Omental fat pad (tissue), 4 donors: Measurements from ENCODE around the gene PLA2G2F. TPM values are rescaled to one million over a fixed set of nuclear protein-coding genes. Genes with fewer than 3 reads are reported as not detected.

Source experiments
- ATAC-seq: fragments of 150-250 bp; one replicate; pipeline ENCODE4 v1.9.1; 2016; ENCODE audit warnings: mild to moderate bottlenecking, moderate library complexity; ENCODE audit not compliant: low FRiP score
- DNase-seq: peaks from one replicate; pipeline ENCODE4 v3.0.0-alpha.2; 2019; ENCODE audit warnings: low spot score
- total RNA-seq, 4 donors: library from RNA; depleted of rRNA; stranded (reverse); fragments of >200 nt; gene quantifications; one replicate each; pipeline ENCODE4 v1.1.0, GENCODE V29; 2016
- TF ChIP-seq, protein P1 (sequence below), 3 donors: fragments of 450-650 bp; IDR thresholded peaks; one replicate each; pipeline ENCODE4 v1.5.1; 2016 to 2017; ENCODE audit warnings: antibody characterized with exemption in 3 of 3, mild to moderate bottlenecking in 3 of 3, moderate library complexity in 2 of 3

PLA2G2F gene
- total RNA-seq, 4 donors from 2014 or later, result not detected

DNA sequence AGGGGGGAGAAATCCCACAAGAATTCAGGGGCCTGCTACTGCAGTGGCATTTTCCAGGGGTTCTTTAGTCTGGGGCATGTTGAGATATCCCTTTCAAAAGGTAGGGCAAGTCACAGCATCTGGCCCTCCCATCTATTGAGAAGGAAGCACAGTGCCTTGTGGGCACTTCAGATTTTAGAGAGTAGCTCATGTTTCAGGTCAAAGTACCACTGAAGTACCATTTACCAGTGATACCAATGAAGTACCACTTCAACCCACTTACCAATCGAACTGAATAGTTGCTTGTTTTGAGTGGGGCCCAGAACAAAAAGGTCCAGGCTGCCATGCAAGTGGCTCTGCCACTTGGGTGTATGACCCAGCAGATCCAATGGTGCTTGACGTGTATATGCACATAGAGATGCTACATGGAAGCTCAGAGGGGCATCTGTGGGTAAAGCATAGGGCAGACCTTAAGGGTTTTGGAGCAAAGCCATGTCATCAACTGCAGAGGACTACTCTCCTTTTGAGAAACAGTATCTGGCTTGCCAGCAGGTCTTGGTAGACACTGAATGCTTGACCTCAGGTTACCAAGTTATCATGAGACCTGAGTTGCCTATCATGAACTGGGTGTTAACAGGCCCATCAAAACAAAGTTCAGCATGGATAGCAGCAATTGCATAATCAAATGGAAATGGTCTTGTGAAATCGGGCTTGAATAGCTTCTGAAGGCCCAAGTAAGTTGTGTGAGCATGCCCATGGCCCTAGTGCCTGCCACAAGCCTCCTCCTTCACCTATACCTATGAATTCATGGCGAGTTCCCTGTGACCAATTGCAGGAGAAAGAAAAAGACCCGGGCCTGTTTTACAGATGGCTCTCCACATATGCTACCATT, 43.3 kb upstream of the PLA2G2F start:
- TF ChIP-seq, protein P1, sequence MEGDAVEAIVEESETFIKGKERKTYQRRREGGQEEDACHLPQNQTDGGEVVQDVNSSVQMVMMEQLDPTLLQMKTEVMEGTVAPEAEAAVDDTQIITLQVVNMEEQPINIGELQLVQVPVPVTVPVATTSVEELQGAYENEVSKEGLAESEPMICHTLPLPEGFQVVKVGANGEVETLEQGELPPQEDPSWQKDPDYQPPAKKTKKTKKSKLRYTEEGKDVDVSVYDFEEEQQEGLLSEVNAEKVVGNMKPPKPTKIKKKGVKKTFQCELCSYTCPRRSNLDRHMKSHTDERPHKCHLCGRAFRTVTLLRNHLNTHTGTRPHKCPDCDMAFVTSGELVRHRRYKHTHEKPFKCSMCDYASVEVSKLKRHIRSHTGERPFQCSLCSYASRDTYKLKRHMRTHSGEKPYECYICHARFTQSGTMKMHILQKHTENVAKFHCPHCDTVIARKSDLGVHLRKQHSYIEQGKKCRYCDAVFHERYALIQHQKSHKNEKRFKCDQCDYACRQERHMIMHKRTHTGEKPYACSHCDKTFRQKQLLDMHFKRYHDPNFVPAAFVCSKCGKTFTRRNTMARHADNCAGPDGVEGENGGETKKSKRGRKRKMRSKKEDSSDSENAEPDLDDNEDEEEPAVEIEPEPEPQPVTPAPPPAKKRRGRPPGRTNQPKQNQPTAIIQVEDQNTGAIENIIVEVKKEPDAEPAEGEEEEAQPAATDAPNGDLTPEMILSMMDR (IDR thresholded peaks at IDR 0.05), result no peak
- ATAC-seq, result no peak
- no peak for DNase-seq

DNA sequence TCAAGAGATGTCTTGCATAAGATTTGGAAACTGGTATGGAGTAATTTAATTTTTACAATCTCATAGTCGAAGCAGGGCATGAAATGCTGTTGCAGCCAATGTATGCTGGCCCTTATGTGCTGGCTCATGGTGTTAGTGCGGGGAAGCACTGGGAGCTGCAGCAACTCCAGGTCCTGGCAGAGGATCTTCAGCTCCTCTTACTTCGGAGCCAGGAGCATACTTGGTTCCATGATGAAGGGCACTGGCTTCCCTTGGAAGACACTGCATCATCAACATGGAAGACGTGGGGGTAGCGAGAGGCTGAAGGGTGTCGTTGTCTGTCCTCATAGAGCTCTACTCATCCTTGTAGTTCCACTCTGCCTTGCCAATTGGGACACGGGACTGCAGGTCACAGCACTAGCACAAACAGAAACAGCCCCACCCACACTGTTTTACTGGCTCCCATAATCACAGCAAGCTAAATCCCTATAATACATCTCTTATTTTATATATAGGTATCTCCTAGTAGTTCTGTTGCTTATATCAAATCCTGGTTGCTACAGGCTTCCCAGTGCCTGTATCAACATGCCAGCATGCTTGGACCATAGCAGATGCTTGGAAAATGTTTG, 42.2 kb upstream of the PLA2G2F start:
- DNase-seq, result no peak
- TF ChIP-seq, protein P1 (IDR thresholded peaks at IDR 0.05), result no peak
- ATAC-seq, result no peak

DNA sequence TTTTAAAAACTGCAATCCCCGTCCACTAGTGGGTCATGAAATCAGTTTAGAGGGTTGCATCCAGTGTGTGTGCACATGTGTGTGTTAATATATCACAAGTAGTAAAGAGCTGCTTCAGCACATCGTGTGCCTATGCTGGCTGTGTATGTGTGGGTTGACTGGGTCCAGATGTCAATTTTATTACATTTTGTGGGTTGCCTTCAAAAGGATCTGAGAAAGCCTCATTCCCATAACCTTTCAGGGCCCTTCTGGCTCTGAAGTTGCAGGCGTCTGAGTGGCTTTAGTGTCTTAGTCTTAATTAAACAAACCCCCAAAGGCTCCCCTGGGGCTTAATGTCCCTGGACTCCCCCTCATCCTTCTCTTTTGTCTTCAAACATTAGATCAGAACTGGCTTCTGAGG, 39.6 kb upstream of the PLA2G2F start:
- ATAC-seq (no peak), DNase-seq (no peak)
- TF ChIP-seq, protein P1 (IDR thresholded peaks at IDR 0.05), result no peak

DNA sequence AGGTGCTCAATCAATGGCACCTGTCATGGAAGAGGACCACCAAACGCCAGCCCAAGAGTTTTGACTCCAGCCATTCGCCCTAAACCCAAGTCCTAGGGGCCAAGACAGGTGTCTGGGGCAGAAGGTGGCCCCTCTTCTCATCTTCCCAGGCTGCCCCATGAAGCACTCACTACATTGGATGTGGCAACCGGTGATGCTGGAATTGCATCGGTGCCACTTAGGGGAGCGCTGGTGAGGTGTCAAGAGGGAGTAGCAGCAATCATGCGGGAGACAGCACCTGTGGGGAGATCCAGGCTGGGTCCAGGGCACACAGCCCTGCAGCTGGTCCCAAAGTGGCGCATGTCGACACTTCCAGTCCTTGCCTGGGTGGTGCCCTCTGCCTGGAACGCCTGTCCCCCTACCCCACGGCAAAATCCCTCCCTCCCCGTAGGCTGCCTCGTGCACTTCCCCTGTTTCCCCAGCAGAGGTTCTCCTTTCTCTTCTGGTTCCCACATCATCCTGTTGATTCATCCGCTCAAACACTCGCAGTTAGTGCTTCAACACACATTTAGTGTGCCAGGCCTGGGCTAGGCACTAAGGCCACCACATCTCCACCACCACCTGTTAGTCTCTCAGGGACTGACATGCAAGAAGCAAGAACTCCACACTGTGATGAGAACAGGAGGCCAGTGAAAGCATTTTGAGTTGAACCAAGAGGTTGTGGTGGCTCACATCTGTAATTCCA, 38.3 kb upstream of the PLA2G2F start:
- DNase-seq (no peak), ATAC-seq (peak; percentile 59)
- TF ChIP-seq, protein P1 (IDR thresholded peaks at IDR 0.05), result peak in 1 of 3 donors; percentile 65

DNA sequence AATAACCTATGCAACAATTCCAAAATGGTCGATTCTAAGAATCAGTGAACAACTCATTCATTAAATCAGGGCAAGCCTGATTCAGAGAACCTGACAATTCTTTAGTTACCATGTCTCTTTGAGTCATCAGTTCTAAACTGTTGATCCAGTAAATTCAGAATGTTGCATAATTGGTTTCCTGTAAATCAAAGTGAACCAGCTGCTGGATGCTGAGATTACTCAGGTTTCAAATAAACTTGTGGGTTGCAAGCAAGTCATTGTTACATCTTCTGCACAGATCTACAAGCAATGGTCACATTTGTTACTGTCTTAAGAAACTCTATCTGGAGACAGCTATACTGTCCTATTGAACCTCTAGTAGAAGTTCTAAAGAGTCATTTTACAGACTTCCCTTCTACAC, 36.2 kb upstream of the PLA2G2F start:
- TF ChIP-seq, protein P1 (IDR thresholded peaks at IDR 0.05), result no peak
- DNase-seq, result no peak
- peak; percentile 66 for ATAC-seq

DNA sequence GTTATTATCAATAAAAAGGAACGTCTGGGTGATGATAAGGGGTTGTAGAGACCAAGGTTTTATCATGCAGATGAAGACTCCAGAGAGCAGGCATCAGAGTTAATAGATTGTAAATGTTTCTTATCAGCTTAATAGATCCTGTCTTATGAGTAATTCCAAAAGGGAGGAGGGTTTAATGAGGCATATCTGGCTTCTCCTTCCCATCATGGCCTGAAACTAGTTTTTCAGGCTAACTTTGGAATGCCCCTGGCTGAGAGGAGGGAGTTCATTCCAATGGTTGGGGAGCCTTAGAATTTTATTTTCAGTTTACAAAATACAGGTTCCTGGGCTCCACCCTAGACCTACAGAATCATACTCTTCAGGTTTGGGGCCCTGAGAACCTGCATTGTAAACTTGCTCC, 33.3 kb upstream of the PLA2G2F start:
- TF ChIP-seq, protein P1 (IDR thresholded peaks at IDR 0.05), result no peak
- no peak for ATAC-seq
- DNase-seq, result no peak
